GM12801 (cell line): ENCODE results near the gene NCKAP5L.

Experiments
- CTCF ChIP-seq: IDR thresholded peaks from one replicate; pipeline ENCODE4 v1.5.1; 2011; ENCODE audit warnings: control low read depth; ENCODE audit not compliant: insufficient read length; ENCODE audit errors: extremely low read depth

Gene NCKAP5L

GRCh38 chr12:49832836-49833421 is 4.7 kb upstream of the NCKAP5L start:
- no peak for TF ChIP-seq CTCF

DNA sequence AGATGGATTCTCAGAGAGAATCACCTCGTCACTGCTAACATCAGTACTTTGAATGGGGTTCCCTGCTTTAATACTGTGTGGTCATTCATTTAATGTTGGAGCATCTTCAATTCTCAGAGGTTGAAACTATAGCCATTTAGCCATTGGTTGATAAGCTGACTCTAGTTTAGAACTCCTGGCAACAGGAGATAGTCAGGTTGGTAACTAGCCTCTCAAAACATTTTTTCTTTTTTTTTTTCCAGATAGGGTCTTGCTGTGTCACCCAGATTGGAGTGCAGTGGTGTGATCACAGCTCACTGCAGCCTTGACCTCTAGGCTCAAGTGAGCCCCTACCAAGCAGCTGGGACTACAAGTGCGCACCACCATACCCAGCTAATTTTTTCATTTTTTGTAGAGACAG is 3.5 kb upstream of the NCKAP5L start:
- no peak for TF ChIP-seq CTCF

DNA sequence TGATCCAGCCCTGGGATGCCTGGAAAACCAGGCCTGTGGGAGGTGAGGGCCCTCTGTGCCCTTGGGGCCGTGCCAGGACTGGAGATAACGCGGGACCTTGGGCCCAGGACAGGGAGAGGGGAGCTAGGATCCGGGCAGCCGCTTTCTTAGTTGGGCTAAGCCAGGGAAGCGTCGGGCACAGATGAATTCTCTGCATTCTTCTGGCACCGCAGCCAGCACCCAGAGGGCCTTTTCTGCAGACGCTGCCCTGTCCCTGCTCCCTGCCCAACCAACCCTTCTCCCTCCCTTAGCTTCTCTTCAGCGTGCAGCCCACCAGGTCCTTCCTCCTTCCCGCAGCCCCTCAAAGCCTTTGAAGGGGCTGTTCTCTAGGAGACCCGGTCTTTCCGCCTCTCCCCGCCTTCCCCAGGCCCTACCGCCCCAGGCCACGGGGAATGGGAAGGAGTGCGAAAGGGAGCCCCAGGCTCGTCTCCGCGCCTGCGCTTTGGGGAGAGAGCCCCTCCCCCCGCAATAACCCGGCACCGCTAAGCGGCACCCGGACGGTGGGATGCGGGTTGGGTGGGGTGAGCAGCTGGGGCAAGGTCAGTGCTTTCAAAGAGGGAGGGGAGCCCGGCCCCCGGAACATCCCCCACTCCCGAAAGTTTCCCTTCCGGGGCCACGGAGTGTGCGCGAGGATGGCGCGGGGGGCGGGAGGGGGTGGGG is 663 bp downstream of the NCKAP5L start:
- TF ChIP-seq CTCF = no peak

GRCh38 chr12:49827051-49827400 is 1.2 kb downstream of the NCKAP5L start:
- TF ChIP-seq CTCF = no peak

DNA sequence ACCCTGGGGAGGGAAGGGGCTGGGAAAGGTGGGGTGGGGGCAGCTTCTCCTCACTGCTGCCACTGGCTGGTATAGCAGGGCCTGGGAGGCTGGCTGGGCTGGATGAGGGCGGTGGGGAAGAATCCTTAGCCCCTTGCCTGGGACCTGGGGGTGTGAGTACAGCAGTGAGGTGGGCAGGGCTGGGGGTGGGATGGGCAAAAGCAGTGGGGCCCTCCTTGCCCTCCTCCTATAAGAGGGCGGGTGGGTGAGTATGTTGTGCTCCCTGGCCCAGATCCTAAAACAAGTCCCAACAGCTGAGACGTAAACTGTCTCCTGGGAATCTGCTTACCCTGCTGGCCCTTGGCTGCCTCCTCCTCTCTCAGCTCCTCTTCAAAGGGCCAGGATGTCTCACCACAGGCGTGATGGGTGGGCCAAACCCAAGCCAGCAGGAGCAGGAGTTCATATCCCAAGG is 2.2 kb downstream of the NCKAP5L start:
- TF ChIP-seq CTCF = no peak

GRCh38 chr12:49825360-49825970 is 2.7 kb downstream of the NCKAP5L start:
- TF ChIP-seq CTCF = no peak

DNA sequence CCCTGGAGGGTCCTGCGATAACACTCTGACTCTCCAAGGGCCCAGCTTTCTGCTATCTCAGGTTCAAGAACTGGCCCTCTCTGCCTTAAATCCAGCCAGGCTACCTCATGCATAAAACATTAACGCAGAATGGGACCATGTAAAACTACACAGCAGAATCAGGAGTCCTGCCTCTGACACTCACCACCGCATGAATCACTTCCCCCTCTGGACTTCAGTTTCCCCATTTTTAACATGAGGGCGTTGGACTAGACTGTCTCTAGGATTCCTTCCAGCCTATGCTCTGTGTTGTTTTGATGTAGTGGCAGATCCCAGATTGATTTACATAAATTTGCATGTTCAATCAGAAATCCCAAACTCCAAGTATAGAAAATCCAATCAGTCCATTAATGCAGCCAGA is 3.3 kb downstream of the NCKAP5L start:
- TF ChIP-seq CTCF = no peak
